SU-DHL-6 (cell line): Measurements from ENCODE around the gene PJA1.

Experiments
- H2AFZ ChIP-seq: fragments of 200-600 bp; sonication (generic); 2 replicates; pipeline ENCODE4 v1.6.1; 2014; ENCODE audit warnings: low read depth, mild to moderate bottlenecking, moderate library complexity, mixed read lengths, antibody characterized with exemption, low read length; ENCODE audit not compliant: severe bottlenecking
- H3F3A ChIP-seq: fragments of 200-600 bp; shearing (Covaris generic); 2 replicates; pipeline ENCODE4 v1.6.0; 2016; ENCODE audit warnings: antibody characterized with exemption, mild to moderate bottlenecking; ENCODE audit not compliant: insufficient read depth
- H3K27ac ChIP-seq: fragments of 200-600 bp; sonication (generic); 2 replicates; pipeline ENCODE4 v1.5.1; 2016; ENCODE audit warnings: low read depth, mild to moderate bottlenecking, low read length, moderate library complexity, mixed read lengths
- H3K27me3 ChIP-seq: fragments of 200-600 bp; sonication (generic), shearing (Covaris generic); 2 replicates; pipeline ENCODE4 v1.6.0; 2014; ENCODE audit warnings: mild to moderate bottlenecking, low read length
- H3K36me3 ChIP-seq: fragments of 200-600 bp; sonication (generic); 2 replicates; pipeline ENCODE4 v1.6.1; 2014; ENCODE audit warnings: mild to moderate bottlenecking, low read length, mixed read lengths
- H3K4me2 ChIP-seq: fragments of 300-600, 200-600 bp; shearing (Covaris generic), sonication (generic); 2 replicates; pipeline ENCODE4 v1.6.0; 2014; ENCODE audit warnings: low read length, low read depth, mild to moderate bottlenecking; ENCODE audit not compliant: poor library complexity, severe bottlenecking
- H3K4me3 ChIP-seq: fragments of 200-600 bp; sonication (generic); 2 replicates; pipeline ENCODE4 v1.5.1; 2014; ENCODE audit warnings: antibody characterized with exemption, low read length, mild to moderate bottlenecking, mixed read lengths; ENCODE audit not compliant: insufficient read depth, poor library complexity, severe bottlenecking
- H3K79me2 ChIP-seq: fragments of 200-600 bp; sonication (generic); 2 replicates; pipeline ENCODE4 v1.6.1; 2014; ENCODE audit warnings: mild to moderate bottlenecking, low read length, moderate library complexity; ENCODE audit not compliant: insufficient read depth
- H3K9ac ChIP-seq: fragments of 200-600 bp; sonication (generic); 2 replicates; pipeline ENCODE4 v1.7.0; 2014; ENCODE audit warnings: mild to moderate bottlenecking, low read length
- H3K9me2 ChIP-seq: fragments of 200-600 bp; sonication (generic); replicated peaks from 2 replicates; pipeline ENCODE4 v1.6.1; 2014; ENCODE audit warnings: low read length; ENCODE audit not compliant: insufficient read depth
- H3K9me3 ChIP-seq: fragments of 200-600 bp; sonication (generic); 2 replicates; pipeline ENCODE4 v1.6.1; 2014; ENCODE audit warnings: low read length, mixed read lengths; ENCODE audit not compliant: insufficient read depth
- H4K20me1 ChIP-seq: fragments of 200-600 bp; sonication (generic); 2 replicates; pipeline ENCODE4 v1.6.1; 2014; ENCODE audit warnings: low read depth, mild to moderate bottlenecking, antibody characterized with exemption, low read length, moderate library complexity, mixed read lengths
- EZH2phosphoT487 ChIP-seq: fragments of 200-600 bp; sonication (generic), shearing (Covaris generic); conservative IDR thresholded peaks from 2 replicates; pipeline ENCODE4 v1.6.1; 2018; ENCODE audit warnings: mild to moderate bottlenecking, antibody characterized with exemption, low read length, moderate library complexity, mixed read lengths
- TF ChIP-seq, protein P1 (sequence below): fragments of 200-600 bp; sonication (generic); IDR thresholded peaks from one replicate; pipeline ENCODE4 v1.5.1; 2017; ENCODE audit warnings: antibody characterized with exemption, mild to moderate bottlenecking, low read length, moderate library complexity; ENCODE audit not compliant: insufficient read depth, poor library complexity, severe bottlenecking

PJA1 gene

DNA sequence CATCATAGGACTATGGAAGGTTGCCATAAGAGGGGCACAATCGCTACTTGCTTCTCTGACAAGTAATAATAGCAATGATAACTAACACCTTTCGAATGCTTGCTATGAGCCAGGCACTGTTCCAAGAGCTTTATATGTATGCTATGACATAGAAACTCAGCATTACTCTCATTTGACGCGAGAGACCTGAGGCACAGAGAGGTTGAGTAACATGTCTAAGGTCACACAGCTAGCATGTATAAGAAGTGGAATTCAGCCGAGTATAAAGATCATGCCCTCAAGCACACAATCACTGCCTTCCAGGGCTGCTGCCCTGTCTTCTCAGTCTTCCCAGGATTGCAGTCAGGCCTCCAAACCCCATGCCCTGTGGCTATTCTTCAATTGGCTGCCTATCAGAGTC, 19.5 kb downstream of the PJA1 start:
- H2AFZ ChIP-seq = no peak overlapping the region
- no peak for TF ChIP-seq EZH2phosphoT487
- TF ChIP-seq, protein P1, sequence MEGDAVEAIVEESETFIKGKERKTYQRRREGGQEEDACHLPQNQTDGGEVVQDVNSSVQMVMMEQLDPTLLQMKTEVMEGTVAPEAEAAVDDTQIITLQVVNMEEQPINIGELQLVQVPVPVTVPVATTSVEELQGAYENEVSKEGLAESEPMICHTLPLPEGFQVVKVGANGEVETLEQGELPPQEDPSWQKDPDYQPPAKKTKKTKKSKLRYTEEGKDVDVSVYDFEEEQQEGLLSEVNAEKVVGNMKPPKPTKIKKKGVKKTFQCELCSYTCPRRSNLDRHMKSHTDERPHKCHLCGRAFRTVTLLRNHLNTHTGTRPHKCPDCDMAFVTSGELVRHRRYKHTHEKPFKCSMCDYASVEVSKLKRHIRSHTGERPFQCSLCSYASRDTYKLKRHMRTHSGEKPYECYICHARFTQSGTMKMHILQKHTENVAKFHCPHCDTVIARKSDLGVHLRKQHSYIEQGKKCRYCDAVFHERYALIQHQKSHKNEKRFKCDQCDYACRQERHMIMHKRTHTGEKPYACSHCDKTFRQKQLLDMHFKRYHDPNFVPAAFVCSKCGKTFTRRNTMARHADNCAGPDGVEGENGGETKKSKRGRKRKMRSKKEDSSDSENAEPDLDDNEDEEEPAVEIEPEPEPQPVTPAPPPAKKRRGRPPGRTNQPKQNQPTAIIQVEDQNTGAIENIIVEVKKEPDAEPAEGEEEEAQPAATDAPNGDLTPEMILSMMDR = no peak
- H3K36me3 ChIP-seq = no peaks in the 10 kb centered on the region
- no peaks in the 10 kb centered on the region for H4K20me1 ChIP-seq
- no peak overlapping the region for H3K9ac ChIP-seq
- no peak overlapping the region for H3K27ac ChIP-seq
- no peaks in the 10 kb centered on the region for H3K9me3 ChIP-seq
- H3K4me3 ChIP-seq = no peak overlapping the region
- no peaks in the 10 kb centered on the region for H3K79me2 ChIP-seq
- no peaks in the 10 kb centered on the region for H3K9me2 ChIP-seq
- H3K27me3 ChIP-seq = no peaks in the 10 kb centered on the region
- no peak overlapping the region for H3K4me2 ChIP-seq
- H3F3A ChIP-seq = no peaks in the 10 kb centered on the region

DNA sequence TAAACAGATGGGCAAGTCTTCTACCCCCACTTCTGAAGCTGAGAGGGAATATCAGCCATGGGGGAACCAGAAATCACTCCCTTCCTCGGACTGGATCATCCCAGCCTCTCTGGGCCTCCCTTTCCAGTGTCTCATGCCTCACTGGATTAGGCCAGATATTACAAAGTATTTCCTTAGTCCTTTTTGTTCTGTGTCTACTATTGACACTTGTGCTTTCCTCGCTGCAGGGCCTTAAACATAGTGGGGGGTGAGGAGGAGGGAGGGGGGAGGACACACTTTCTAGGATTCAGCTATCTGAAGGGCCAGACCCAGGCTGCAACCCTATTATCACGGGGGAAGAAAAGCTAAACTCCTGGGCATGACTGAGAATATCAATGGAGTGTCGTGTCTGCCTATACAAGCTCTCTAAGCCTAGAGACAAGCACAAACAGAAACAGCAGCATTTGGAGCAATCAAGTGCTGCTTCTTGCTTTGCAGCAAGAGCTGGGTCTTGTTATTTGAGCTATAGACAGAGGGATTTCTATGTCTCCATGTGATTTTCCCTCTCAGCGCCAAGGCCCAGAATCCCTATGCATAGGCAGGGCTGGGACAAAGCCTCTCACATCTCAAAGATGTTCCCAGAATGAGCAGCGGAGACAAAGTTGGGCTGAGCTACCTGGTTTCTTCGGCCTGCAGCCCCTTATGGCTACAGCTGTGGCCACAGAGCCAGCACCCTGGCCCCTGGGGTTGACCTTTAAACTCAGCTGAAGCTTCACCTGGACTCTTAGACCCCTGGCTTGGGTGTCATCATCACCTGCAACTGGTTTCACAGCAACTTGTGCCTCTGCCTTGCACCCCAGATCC, 20.2 kb downstream of the PJA1 start:
- Histone ChIP-seq H4K20me1 (no peaks in the 10 kb centered on the region), H3K9me2 (no peaks in the 10 kb centered on the region), H3K9ac (no peak overlapping the region), H3K36me3 (no peaks in the 10 kb centered on the region), H3K27me3 (no peaks in the 10 kb centered on the region), H3K27ac (no peak overlapping the region), H3K4me3 (no peak overlapping the region), H3K9me3 (no peaks in the 10 kb centered on the region), H3F3A (no peaks in the 10 kb centered on the region), H3K4me2 (no peak overlapping the region), H3K79me2 (no peaks in the 10 kb centered on the region), H2AFZ (no peak overlapping the region)
- no peak for TF ChIP-seq EZH2phosphoT487
- TF ChIP-seq, protein P1 = no peak

DNA sequence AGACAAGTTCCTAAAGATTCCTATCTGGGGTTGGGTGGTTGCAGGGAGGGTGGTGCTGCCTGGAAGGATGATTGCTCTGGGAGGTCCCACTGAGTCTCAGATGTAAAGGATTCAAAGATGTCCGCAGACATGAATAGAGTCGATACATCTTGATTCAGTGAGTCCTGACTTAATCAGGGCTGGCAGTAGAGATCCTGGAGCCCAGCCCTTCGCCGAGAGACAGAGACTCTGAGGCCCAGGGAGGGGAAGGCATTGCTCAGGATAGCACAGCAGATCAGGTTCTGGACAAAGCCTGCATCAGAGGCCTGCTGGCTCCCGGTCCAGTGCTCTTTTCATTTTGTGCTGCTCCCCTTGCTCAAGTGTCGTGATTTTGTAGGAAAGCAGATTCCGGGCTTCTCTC, 21.7 kb downstream of the PJA1 start:
- no peak overlapping the region for H3K27ac ChIP-seq
- no peaks in the 10 kb centered on the region for H3K27me3 ChIP-seq
- H3K9ac ChIP-seq = no peak overlapping the region
- TF ChIP-seq, protein P1 = no peak
- TF ChIP-seq EZH2phosphoT487 = no peak
- H3K4me3 ChIP-seq = no peak overlapping the region
- no peaks in the 10 kb centered on the region for H3K9me3 ChIP-seq
- H2AFZ ChIP-seq = no peak overlapping the region
- no peak overlapping the region for H3K4me2 ChIP-seq
- H4K20me1 ChIP-seq = no peaks in the 10 kb centered on the region
- no peaks in the 10 kb centered on the region for H3K36me3 ChIP-seq
- no peaks in the 10 kb centered on the region for H3K9me2 ChIP-seq
- no peaks in the 10 kb centered on the region for H3K79me2 ChIP-seq
- H3F3A ChIP-seq = no peaks in the 10 kb centered on the region
